Coronary artery (tissue), 2 donors: ENCODE data around the gene IDI2.
"Not testable (repeated sequence)": the region's sequence is repeated elsewhere in the genome, so short reads cannot be mapped to it uniquely, and the experiment has no call there.

Source experiments
- DNase-seq: peaks from one replicate; pipeline ENCODE4 v3.0.0-alpha.2; 2017; ENCODE audit warnings: low spot score
- H3K27ac ChIP-seq, 2 donors: fragments of 200-600 bp; sonication (generic); one replicate each; pipeline ENCODE4 v1.5.1; 2016 to 2019
- H3K4me3 ChIP-seq: fragments of 200-600 bp; sonication (generic); 2 replicates; pipeline ENCODE4 v1.5.1; 2016; ENCODE audit warnings: mild to moderate bottlenecking, moderate library complexity
- TF ChIP-seq, protein P1 (sequence below): fragments of 200-600 bp; sonication (generic); IDR thresholded peaks from one replicate; pipeline ENCODE4 v1.5.1; 2019; ENCODE audit warnings: antibody characterized with exemption

Gene IDI2

DNA sequence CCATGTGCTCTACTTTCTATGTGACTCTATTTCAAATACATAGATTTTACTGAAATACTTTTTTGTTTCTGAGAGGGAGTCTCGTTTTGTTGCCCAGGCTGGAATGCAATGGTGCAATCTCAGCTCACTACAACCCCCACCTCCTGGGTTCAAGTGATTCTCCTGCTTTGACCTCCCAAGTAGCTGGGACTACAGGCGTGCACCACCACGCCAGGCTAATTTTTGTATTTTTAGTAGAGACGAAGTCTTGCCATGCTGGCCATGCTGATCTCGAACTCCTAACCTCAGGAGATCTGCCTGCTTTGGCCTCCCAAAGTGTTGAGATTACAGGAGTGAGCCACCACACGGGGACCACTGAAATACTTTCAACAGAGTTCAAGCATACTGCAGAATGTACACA, 19.8 kb upstream of the IDI2 start:
- H3K27ac ChIP-seq, result no peak overlapping the region
- no peak for DNase-seq
- TF ChIP-seq, protein P1, sequence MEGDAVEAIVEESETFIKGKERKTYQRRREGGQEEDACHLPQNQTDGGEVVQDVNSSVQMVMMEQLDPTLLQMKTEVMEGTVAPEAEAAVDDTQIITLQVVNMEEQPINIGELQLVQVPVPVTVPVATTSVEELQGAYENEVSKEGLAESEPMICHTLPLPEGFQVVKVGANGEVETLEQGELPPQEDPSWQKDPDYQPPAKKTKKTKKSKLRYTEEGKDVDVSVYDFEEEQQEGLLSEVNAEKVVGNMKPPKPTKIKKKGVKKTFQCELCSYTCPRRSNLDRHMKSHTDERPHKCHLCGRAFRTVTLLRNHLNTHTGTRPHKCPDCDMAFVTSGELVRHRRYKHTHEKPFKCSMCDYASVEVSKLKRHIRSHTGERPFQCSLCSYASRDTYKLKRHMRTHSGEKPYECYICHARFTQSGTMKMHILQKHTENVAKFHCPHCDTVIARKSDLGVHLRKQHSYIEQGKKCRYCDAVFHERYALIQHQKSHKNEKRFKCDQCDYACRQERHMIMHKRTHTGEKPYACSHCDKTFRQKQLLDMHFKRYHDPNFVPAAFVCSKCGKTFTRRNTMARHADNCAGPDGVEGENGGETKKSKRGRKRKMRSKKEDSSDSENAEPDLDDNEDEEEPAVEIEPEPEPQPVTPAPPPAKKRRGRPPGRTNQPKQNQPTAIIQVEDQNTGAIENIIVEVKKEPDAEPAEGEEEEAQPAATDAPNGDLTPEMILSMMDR, result no peak
- H3K4me3 ChIP-seq, result no peak overlapping the region

DNA sequence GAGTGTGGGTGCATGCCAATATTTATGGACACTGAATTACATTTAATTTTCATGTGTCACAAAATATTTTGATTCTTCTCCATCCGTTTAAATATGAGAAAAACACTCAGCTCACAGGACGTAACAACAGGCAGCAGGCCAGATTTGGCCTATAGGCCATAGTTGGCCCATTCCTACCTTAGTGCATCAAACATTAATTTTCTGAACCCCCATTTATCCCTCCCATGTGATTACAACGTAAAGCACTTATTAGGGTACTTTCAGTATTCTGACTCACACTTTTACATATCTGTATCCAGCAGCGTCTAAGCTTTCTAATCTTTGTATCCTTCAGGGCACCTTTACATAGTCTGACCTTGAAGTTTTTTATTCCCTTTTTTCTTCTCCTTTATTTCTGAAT, 19.3 kb upstream of the IDI2 start:
- TF ChIP-seq, protein P1, result no peak
- H3K4me3 ChIP-seq, result no peak overlapping the region
- peak overlapping the region in 1 of 2 donors; percentile 35 for H3K27ac ChIP-seq

DNA sequence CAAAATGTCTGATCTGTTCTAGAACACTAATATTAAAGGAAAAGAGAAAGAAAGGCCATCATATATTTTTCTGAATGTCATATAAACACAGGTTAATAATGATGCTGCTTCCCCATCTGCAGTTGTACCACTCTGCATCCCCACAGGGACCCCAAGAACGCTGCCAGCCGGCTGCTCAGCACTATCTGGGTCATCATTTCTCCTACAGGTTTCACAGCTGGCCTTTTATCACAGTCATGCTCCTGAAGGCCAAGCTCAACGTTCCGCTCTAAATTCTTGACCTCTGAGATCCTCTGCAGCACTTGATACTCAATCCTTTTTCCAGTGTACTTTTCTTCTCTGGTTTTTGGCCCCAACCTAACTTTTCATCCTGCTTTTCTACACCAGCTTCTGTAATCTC, 18.5 kb upstream of the IDI2 start:
- Histone ChIP-seq H3K4me3 (peak overlapping the region; percentile 25), H3K27ac (peak overlapping the region in 1 of 2 donors; percentile 70)
- TF ChIP-seq, protein P1, result no peak
- DNase-seq, result no peak

More for the DNA sequence above, 19.3 kb upstream of the IDI2 start:
- no peak for DNase-seq

DNA sequence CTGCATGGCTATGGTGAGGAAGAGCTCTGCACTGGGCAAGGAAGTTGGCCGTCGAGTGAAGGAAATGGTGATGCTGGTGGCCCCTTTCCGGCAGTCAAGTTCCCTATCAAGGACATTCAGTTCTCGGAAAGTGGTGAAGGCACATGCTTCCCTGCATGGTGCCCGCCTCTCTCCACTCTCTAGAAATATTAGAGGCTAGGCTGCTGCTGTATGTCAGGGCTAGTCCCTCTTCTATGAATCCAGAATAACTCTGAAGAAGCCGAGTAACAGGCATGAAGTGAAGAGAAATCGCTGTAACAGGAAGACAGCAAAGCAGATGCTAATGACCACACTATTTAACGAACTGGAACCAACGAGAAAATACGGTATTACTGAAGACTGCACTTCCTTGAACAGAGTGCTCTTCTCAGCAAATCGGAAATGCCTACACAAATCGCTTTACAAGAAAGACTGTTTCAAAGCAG, 17.9 kb upstream of the IDI2 start:
- peak overlapping the region in 1 of 2 donors; percentile 70 for H3K27ac ChIP-seq
- no peak for DNase-seq

DNA sequence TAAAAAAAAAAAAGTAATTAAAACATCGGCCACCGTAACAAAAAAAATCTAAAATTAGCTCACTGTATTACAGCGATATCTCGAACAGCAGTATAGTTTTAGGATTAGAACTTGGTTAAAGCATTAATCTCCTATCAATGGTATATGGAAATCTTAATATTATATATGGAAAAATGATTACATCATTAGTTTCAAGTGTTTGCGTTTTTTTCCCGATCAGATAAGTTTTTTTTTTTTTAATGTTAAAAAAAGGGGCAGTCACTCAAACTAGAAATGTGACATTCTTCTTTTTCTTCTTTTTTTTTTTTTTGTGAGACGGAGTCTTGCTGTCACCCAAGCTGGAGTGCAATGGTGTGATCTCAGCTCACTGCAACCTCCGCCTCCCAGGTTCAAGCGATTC, 15.9 kb upstream of the IDI2 start:
- no peak overlapping the region for H3K4me3 ChIP-seq
- no peak for DNase-seq
- no peak overlapping the region for H3K27ac ChIP-seq
- TF ChIP-seq, protein P1, result no peak

More for the DNA sequence above, 17.9 kb upstream of the IDI2 start:
- peak overlapping the region; percentile 25 for H3K4me3 ChIP-seq
- TF ChIP-seq, protein P1, result no peak

DNA sequence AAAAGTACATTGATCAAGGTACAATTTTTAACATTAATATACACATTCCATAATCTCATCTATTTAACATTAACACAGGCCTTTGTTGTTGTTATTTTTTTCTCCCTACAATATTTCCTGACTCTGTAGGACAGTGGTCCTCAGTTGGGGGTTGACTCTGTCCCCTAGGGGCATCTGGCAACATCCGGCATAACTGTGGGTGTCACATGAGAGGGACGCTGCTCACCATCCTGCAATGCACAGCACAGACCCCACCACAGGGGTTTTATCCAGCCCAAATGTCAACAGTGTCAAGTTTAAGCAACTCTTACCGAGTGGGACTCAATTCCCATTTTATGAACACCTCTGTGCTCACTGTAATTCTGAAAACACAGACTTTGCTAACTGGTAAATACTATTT, 14.5 kb upstream of the IDI2 start:
- DNase-seq, result no peak
- H3K4me3 ChIP-seq, result no peak overlapping the region
- H3K27ac ChIP-seq, result no peak overlapping the region
- TF ChIP-seq, protein P1, result no peak

DNA sequence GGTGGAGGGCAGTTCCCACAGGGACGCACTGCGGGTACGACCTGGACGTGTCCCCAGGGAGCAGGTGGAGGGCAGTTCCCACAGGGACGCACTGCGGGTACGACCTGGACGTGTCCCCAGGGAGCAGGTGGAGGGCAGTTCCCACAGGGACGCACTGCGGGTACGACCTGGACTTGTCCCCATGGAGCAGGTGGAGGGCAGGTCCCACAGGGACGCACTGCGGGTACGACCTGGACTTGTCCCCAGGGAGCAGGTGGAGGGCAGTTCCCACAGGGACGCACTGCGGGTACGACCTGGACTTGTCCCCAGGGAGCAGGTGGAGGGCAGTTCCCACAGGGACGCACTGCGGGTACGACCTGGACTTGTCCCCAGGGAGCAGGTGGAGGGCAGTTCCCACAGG, 13.1 kb upstream of the IDI2 start:
- DNase-seq, H3K27ac ChIP-seq, H3K4me3 ChIP-seq: not testable (repeated sequence)

DNA sequence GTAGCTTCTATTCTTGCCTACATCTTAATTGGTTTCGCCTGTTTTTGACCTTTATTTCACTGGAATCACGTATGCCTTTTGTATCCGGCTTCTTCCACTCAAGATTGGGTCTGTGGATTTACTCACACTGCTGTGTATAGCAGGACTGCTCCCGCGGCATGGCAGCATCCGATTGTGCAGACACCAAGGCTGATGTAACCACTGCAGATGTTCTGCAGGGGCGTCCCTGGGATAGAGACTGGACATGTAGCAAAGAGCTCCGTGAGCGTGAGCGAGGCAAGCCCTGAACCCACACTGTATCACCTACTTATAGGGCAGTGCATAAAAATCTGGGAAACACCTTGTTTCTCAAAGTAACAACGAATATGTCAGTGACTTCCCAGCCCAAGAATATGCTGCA, 11.4 kb upstream of the IDI2 start:
- DNase-seq, result no peak
- Histone ChIP-seq H3K27ac (no peak overlapping the region), H3K4me3 (no peak overlapping the region)
- TF ChIP-seq, protein P1, result no peak
